HUES64 (cell line): ENCODE data around the gene PHF21B.

Experiments
- H3K27ac ChIP-seq: 2 replicates; pipeline ENCODE4 v1.7.0; 2013; ENCODE audit warnings: low read depth, low read length, inconsistent platforms
- H3K27me3 ChIP-seq: 2 replicates; pipeline ENCODE4 v1.6.1; 2013; ENCODE audit warnings: mild to moderate bottlenecking, low read length; ENCODE audit not compliant: insufficient read depth
- H3K36me3 ChIP-seq: 2 replicates; pipeline ENCODE4 v1.6.1; 2013; ENCODE audit warnings: mild to moderate bottlenecking, low read length; ENCODE audit not compliant: insufficient read depth
- H3K4me1 ChIP-seq: 2 replicates; pipeline ENCODE4 v1.6.1; 2013; ENCODE audit warnings: mild to moderate bottlenecking, low read length, moderate library complexity; ENCODE audit not compliant: insufficient read depth
- H3K4me3 ChIP-seq: 2 replicates; pipeline ENCODE4 v1.5.1; 2013; ENCODE audit warnings: mild to moderate bottlenecking, low read length, moderate library complexity
- H3K9ac ChIP-seq: 2 replicates; pipeline ENCODE4 v1.6.1; 2013; ENCODE audit warnings: mild to moderate bottlenecking, low read depth, low read length
- H3K9me3 ChIP-seq: 2 replicates; pipeline ENCODE4 v1.6.1; 2013; ENCODE audit warnings: low read depth, low read length; ENCODE audit not compliant: insufficient read depth
- WGBS: fragments of 150-250, 120-280 bp; methylation state at CpG from one replicate; pipeline ENCODE4 v1.1.7; 2013; ENCODE audit warnings: missing lambda C conversion rate; 5-methylcytosine and 5-hydroxymethylcytosine counted together

Gene PHF21B

GRCh38 chr22:44933666-44934453 lies 75.9 kb downstream of the PHF21B start:
- H3K4me3 ChIP-seq = no peak overlapping the region
- H3K9ac ChIP-seq = no peak overlapping the region
- H3K27ac ChIP-seq = no peak overlapping the region
- H3K27me3 ChIP-seq = no peaks in the 10 kb centered on the region
- no peaks in the 10 kb centered on the region for H3K9me3 ChIP-seq
- no peaks in the 10 kb centered on the region for H3K4me1 ChIP-seq
- peaks cover 8% of the 10 kb centered on the region; the same call in 1 of the 2 replicates for H3K36me3 ChIP-seq
- 89% methylated on average over 22 of the region's 22 CpGs for WGBS

GRCh38 chr22:44932493-44932892 lies 77.3 kb downstream of the PHF21B start:
- WGBS = 94% methylated on average over 11 of the region's 11 CpGs

GRCh38 chr22:44931766-44932165 lies 78.0 kb downstream of the PHF21B start:
- peaks cover 12% of the 10 kb centered on the region; the same call in 1 of the 2 replicates for H3K36me3 ChIP-seq
- no peak overlapping the region for H3K27ac ChIP-seq
- 91% methylated on average over 9 of the region's 9 CpGs for WGBS
- no peaks in the 10 kb centered on the region for H3K9me3 ChIP-seq
- H3K4me1 ChIP-seq = no peaks in the 10 kb centered on the region
- no peak overlapping the region for H3K4me3 ChIP-seq
- no peak overlapping the region for H3K9ac ChIP-seq
- no peaks in the 10 kb centered on the region for H3K27me3 ChIP-seq

More at GRCh38 chr22:44932493-44932892, 77.3 kb downstream of the PHF21B start:
- Histone ChIP-seq H3K27me3 (no peaks in the 10 kb centered on the region), H3K36me3 (peaks cover 8% of the 10 kb centered on the region; the same call in 1 of the 2 replicates), H3K9me3 (no peaks in the 10 kb centered on the region), H3K4me1 (no peaks in the 10 kb centered on the region), H3K4me3 (no peak overlapping the region), H3K27ac (no peak overlapping the region), H3K9ac (no peak overlapping the region)

- Histone ChIP-seq H3K27me3 (no peaks in the 10 kb centered on the region), H3K36me3 (peaks cover 19% of the 10 kb centered on the region), H3K27ac (no peak overlapping the region), H3K9me3 (no peaks in the 10 kb centered on the region), H3K4me3 (no peak overlapping the region), H3K9ac (no peak overlapping the region), H3K4me1 (no peaks in the 10 kb centered on the region)
- WGBS = 94% methylated on average over 26 of the region's 26 CpGs
These were observed 78.7 kb downstream of the PHF21B start for GRCh38 chr22:44931077-44931540.

GRCh38 chr22:44930711-44931035 lies 79.1 kb downstream of the PHF21B start:
- Histone ChIP-seq H3K4me3 (no peak overlapping the region), H3K27me3 (no peaks in the 10 kb centered on the region), H3K27ac (no peak overlapping the region), H3K4me1 (no peaks in the 10 kb centered on the region), H3K9ac (no peak overlapping the region), H3K9me3 (no peaks in the 10 kb centered on the region), H3K36me3 (peaks cover 21% of the 10 kb centered on the region)
- 93% methylated on average over 8 of the region's 8 CpGs for WGBS

- peaks cover 21% of the 10 kb centered on the region for H3K36me3 ChIP-seq
- H3K27ac ChIP-seq = no peak overlapping the region
- no peak overlapping the region for H3K4me3 ChIP-seq
- no peaks in the 10 kb centered on the region for H3K27me3 ChIP-seq
- WGBS = 91% methylated on average over 13 of the region's 13 CpGs
- H3K9ac ChIP-seq = no peak overlapping the region
- H3K4me1 ChIP-seq = no peaks in the 10 kb centered on the region
- no peaks in the 10 kb centered on the region for H3K9me3 ChIP-seq
These were observed 79.6 kb downstream of the PHF21B start for GRCh38 chr22:44930016-44930710.

- no peak overlapping the region for H3K4me3 ChIP-seq
- H3K36me3 ChIP-seq = peaks cover 21% of the 10 kb centered on the region
- H3K9me3 ChIP-seq = no peaks in the 10 kb centered on the region
- H3K4me1 ChIP-seq = no peaks in the 10 kb centered on the region
- WGBS = 96% methylated on average over 18 of the region's 18 CpGs
- H3K9ac ChIP-seq = no peak overlapping the region
- no peak overlapping the region for H3K27ac ChIP-seq
- no peaks in the 10 kb centered on the region for H3K27me3 ChIP-seq
These were observed 80.3 kb downstream of the PHF21B start for GRCh38 chr22:44929359-44930015.

- no peaks in the 10 kb centered on the region for H3K4me1 ChIP-seq
- H3K9ac ChIP-seq = no peak overlapping the region
- H3K27me3 ChIP-seq = no peaks in the 10 kb centered on the region
- H3K27ac ChIP-seq = no peak overlapping the region
- H3K4me3 ChIP-seq = no peak overlapping the region
- H3K36me3 ChIP-seq = peaks cover 21% of the 10 kb centered on the region
- 97% methylated on average over 18 of the region's 18 CpGs for WGBS
- no peaks in the 10 kb centered on the region for H3K9me3 ChIP-seq
These were observed 81.0 kb downstream of the PHF21B start for GRCh38 chr22:44928711-44929358.

GRCh38 chr22:44928136-44928463 lies 81.7 kb downstream of the PHF21B start:
- WGBS = 95% methylated on average over 11 of the region's 11 CpGs

GRCh38 chr22:44927463-44928135 lies 82.2 kb downstream of the PHF21B start:
- Histone ChIP-seq H3K4me1 (no peaks in the 10 kb centered on the region), H3K9ac (no peak overlapping the region), H3K9me3 (no peaks in the 10 kb centered on the region), H3K36me3 (peaks cover 18% of the 10 kb centered on the region), H3K27ac (no peak overlapping the region), H3K27me3 (no peaks in the 10 kb centered on the region), H3K4me3 (no peak overlapping the region)
- WGBS = 83% methylated on average over 18 of the region's 18 CpGs

More at GRCh38 chr22:44928136-44928463, 81.7 kb downstream of the PHF21B start:
- H3K9me3 ChIP-seq = no peaks in the 10 kb centered on the region
- H3K27me3 ChIP-seq = no peaks in the 10 kb centered on the region
- H3K27ac ChIP-seq = no peak overlapping the region
- no peaks in the 10 kb centered on the region for H3K4me1 ChIP-seq
- H3K4me3 ChIP-seq = no peak overlapping the region
- H3K36me3 ChIP-seq = peaks cover 21% of the 10 kb centered on the region
- no peak overlapping the region for H3K9ac ChIP-seq
